ENCODE data around the gene UGT1A9. TPM values are rescaled to one million over a fixed set of nuclear protein-coding genes. Genes with fewer than 3 reads are reported as not detected.

The UGT1A9 gene
- total RNA-seq, 4 donors from 2014 or later = not detected

DNA sequence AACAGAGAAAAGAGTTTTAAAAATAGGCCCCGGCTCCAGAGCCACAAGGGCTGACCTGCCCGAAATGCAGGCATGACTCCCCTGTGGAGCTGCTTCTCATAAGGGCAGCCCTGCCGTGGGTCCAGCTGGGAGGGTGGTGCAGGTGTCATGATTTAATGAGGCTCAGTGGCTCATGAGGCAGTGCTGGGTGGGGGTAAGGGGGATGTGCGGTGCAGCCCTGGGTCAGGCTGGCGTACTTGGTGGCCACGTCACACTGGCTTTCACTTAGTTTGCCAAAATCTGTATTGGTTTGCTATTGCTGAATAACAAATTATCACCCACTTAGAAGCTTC lies 149.0 kb downstream of the UGT1A9 start:
- TF ChIP-seq, protein P1, sequence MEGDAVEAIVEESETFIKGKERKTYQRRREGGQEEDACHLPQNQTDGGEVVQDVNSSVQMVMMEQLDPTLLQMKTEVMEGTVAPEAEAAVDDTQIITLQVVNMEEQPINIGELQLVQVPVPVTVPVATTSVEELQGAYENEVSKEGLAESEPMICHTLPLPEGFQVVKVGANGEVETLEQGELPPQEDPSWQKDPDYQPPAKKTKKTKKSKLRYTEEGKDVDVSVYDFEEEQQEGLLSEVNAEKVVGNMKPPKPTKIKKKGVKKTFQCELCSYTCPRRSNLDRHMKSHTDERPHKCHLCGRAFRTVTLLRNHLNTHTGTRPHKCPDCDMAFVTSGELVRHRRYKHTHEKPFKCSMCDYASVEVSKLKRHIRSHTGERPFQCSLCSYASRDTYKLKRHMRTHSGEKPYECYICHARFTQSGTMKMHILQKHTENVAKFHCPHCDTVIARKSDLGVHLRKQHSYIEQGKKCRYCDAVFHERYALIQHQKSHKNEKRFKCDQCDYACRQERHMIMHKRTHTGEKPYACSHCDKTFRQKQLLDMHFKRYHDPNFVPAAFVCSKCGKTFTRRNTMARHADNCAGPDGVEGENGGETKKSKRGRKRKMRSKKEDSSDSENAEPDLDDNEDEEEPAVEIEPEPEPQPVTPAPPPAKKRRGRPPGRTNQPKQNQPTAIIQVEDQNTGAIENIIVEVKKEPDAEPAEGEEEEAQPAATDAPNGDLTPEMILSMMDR (IDR thresholded peaks at IDR 0.05) = no peak
- TF ChIP-seq POLR2A (IDR thresholded peaks at IDR 0.05) = no peak
- H3K4me3 ChIP-seq = no peak overlapping the region
- DNase-seq = no peak
- H3K36me3 ChIP-seq = no peaks in the 10 kb centered on the region
- no peaks in the 10 kb centered on the region for H3K9me3 ChIP-seq
- intact Hi-C loops (cut with DNase I; ENCODE audit: low total_unique reads) = no loop called here
- no peaks in the 10 kb centered on the region for H3K27me3 ChIP-seq
- no peak overlapping the region for H3K27ac ChIP-seq
- no peaks in the 10 kb centered on the region for H3K4me1 ChIP-seq

DNA sequence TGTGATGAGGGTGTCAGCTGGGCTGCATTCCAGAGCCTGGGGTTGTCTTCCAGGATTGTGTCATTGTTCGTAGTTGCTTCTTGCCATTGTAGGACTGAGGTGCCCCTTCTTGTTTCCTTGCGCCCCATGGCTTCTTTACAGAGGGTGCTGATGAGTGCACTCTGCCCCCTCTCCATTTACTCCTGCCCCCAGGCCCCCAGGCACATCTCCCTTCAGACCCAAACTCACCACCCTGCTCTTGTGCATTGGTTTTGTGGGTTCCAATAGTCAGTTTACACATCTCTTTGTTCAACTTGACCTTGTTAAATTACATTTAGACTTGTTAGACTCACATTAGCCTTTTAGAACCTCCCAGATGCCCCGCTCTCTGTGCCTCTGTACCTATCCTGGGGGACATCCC lies 149.5 kb downstream of the UGT1A9 start:
- no peak for DNase-seq
- no peak for TF ChIP-seq POLR2A (IDR thresholded peaks at IDR 0.05)
- TF ChIP-seq, protein P1 (IDR thresholded peaks at IDR 0.05) = no peak
- Histone ChIP-seq H3K36me3 (no peaks in the 10 kb centered on the region), H3K4me3 (no peak overlapping the region), H3K27me3 (no peaks in the 10 kb centered on the region), H3K9me3 (no peaks in the 10 kb centered on the region), H3K27ac (no peak overlapping the region), H3K4me1 (no peaks in the 10 kb centered on the region)
- intact Hi-C loops (cut with DNase I; ENCODE audit: low total_unique reads) = no loop called here

DNA sequence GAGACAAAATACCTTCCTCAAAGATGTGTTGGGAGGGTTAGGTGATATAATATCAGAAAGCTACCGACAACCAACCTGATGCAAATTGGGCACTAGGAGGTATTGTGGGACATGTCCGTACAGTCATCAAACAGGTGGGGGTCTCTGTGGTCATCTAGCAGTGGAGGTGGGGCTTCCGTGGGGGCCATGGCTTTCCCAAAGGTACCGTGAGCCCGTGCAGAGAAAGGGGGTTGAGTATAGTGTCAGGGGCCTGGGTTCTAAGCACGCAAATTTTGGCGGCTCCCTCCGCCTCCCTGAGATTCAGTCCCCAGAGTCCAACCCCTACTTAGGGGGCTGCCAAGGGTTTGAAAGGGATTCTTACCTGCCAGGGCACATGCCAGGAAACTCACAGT lies 150.0 kb downstream of the UGT1A9 start:
- intact Hi-C loops (cut with DNase I; ENCODE audit: low total_unique reads) = no loop called here
- no peak for DNase-seq
- Histone ChIP-seq H3K27me3 (no peaks in the 10 kb centered on the region), H3K36me3 (no peaks in the 10 kb centered on the region), H3K4me1 (no peaks in the 10 kb centered on the region), H3K27ac (no peak overlapping the region), H3K4me3 (no peak overlapping the region), H3K9me3 (no peaks in the 10 kb centered on the region)
- no peak for TF ChIP-seq POLR2A (IDR thresholded peaks at IDR 0.05)
- TF ChIP-seq, protein P1 (IDR thresholded peaks at IDR 0.05) = no peak

DNA sequence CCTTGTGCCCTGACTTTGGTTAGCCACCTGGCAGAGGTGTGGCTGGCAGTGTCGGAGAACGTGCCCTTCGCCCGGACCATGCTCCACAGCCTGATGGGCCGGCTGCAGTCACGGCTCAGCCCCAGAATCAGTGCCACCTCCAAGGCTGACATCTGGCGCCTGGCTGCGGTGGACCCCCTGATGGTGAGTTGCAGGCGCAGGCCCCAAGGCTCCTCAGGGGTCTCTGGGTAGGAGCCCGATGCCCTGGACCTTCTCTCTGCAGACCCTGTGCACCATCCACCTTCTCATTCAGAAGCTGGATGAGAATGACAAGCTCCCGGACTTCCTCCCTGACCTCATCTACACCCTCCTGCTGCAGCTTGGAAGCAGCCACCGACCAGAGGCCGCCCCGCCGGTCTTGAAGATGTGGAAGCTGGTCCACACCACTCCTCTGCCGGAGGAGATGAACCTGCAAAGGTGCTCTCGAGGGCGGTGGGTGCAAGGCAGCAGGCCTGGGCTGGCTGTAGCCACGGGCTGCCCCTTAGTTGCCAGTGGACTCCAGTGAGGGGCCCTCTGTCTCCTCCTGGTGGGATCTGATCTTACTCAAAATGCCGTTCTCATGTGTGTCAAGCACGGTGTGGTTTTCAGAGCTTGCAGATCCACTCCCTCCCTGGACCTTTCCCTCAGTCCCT lies 150.5 kb downstream of the UGT1A9 start:
- H3K4me3 ChIP-seq = no peak overlapping the region
- no peaks in the 10 kb centered on the region for H3K4me1 ChIP-seq
- TF ChIP-seq, protein P1 (IDR thresholded peaks at IDR 0.05) = no peak
- TF ChIP-seq POLR2A (IDR thresholded peaks at IDR 0.05) = no peak
- no peaks in the 10 kb centered on the region for H3K27me3 ChIP-seq
- intact Hi-C loops (cut with DNase I; ENCODE audit: low total_unique reads) = no loop called here
- H3K27ac ChIP-seq = no peak overlapping the region
- no peaks in the 10 kb centered on the region for H3K9me3 ChIP-seq
- H3K36me3 ChIP-seq = no peaks in the 10 kb centered on the region
- DNase-seq = no peak

Other genes with a start within 250 kb of the UGT1A9 start
- 10 to 100 TPM; 14.7 to 60.2 (median 49.5) TPM for gene USP40, start 105.1 kb upstream of the UGT1A9 start, total RNA-seq
- gene UGT1A8, start 54.3 kb upstream of the UGT1A9 start, total RNA-seq = not detected
- gene UGT1A10, start 35.5 kb upstream of the UGT1A9 start, total RNA-seq = not detected
- gene UGT1A7, start 10.0 kb downstream of the UGT1A9 start, total RNA-seq = under 1 TPM in 1 of 4 donors, not detected in 3; 0.29 TPM
- gene UGT1A6, start 21.0 kb downstream of the UGT1A9 start, total RNA-seq = not detected
- not detected for gene UGT1A5, start 41.0 kb downstream of the UGT1A9 start, total RNA-seq
- gene UGT1A4, start 46.8 kb downstream of the UGT1A9 start, total RNA-seq = not detected
- not detected for gene UGT1A3, start 57.1 kb downstream of the UGT1A9 start, total RNA-seq
- not detected for gene UGT1A1, start 88.4 kb downstream of the UGT1A9 start, total RNA-seq
- gene MROH2A, start 106.4 kb downstream of the UGT1A9 start, total RNA-seq = not detected
- gene HJURP, start 182.6 kb downstream of the UGT1A9 start, total RNA-seq = 10 to 100 TPM in 1 of 4 donors, not detected in 3; 13.0 TPM
- under 1 TPM in 1 of 4 donors, not detected in 3; 0.35 TPM for gene TRPM8, start 245.5 kb downstream of the UGT1A9 start, total RNA-seq